Activated CD4-positive, alpha-beta T cell treated with anti-CD3 and anti-CD28 coated beads for 1 hour (primary cell): ENCODE measurements around the gene MAGI1.
"Not testable (repeated sequence)": the region's sequence is repeated elsewhere in the genome, so short reads cannot be mapped to it uniquely, and the experiment has no call there.

ENCODE experiments used
- DNase-seq: peaks from one replicate; pipeline ENCODE4 v3.0.0-alpha.2; 2020

The MAGI1 gene

GRCh38 chr3:66038384-66038725, 363 bp downstream of the MAGI1 start:
- no peak for DNase-seq

DNA sequence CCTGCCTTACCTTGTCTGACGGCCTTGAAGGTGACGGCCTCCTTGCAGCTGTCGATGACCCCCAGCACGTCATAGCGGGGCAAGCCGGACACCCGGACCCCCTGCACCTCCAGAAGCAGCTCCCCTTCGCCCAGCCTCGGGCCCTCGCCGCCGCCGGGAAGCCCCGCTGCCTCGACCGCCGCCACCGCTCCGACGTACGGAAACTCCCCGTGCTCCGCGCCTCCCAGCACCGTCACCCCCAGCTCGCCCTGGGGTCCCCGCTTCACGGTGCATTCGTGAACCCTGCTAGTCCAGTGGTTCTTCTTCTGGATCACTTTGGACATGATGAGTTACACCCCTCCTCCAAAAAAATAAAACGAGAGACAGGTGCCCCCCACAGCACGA, 740 bp downstream of the MAGI1 start:
- DNase-seq, result no peak

DNA sequence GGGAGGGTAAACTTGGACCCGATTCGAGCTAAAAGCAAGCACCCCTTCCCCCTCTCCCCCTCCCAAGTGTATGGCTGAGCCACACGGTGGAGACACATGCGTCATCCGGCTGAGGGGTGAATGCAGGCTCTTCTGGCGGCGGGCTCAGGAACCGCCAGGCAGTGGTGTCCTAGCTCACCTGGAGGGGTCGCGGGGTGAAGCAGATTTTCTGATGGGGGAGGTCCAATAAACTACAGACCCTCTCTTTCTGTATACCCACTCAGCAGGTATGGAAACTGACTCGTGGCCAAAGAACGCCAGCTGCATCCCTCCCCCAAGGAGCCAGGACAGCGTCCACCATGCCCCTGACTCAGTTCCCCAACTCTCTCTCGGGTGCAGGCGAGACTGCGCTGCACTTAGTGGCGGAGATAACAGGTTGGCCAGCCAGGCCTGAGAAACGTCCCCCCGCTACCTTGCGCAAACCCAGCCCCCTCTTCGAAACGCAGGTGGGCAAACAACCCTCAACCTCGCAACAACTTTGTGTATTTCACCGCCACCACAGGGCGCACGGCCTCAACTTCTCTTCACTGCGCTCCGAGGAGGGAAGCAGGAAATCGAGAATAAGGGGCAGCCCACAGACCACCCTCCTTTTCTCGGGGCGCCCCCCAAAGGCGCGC, 1.3 kb downstream of the MAGI1 start:
- DNase-seq, result no peak

- no peak for DNase-seq
These were observed 2.1 kb downstream of the MAGI1 start for GRCh38 chr3:66036586-66037148.

DNA sequence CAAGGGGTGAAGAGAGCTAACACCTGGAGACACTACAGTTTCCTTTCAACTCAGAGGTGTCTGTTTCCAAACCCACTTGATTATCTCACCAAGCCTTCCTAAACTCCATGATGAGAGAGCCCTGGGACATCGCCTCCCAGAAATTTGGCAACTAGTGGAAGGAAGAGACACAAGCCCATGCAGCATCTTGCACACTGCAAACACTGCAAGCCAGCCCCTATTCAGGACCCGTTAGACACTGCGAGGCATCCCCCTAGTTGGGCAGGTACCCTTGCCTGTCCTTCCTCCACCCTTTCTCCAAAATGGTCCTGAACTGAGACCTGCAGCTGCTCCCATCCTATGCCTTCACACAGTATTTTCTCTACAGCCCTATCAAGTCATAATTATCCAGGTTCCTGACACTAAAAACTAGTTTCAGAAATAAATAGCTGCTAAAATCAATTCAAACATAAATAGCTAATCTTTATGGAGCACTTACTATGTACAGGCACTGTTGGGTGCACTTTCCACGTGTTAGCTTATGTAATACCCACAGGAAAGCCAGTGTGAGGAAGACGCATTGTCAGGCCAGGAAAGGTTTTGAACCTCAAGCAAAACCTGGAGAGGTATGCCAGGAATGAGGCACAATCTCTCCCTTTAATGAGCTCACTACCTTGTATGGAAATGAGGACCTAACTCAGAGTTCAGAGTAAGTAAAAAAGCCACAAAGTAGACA, 2.8 kb downstream of the MAGI1 start:
- no peak for DNase-seq

DNA sequence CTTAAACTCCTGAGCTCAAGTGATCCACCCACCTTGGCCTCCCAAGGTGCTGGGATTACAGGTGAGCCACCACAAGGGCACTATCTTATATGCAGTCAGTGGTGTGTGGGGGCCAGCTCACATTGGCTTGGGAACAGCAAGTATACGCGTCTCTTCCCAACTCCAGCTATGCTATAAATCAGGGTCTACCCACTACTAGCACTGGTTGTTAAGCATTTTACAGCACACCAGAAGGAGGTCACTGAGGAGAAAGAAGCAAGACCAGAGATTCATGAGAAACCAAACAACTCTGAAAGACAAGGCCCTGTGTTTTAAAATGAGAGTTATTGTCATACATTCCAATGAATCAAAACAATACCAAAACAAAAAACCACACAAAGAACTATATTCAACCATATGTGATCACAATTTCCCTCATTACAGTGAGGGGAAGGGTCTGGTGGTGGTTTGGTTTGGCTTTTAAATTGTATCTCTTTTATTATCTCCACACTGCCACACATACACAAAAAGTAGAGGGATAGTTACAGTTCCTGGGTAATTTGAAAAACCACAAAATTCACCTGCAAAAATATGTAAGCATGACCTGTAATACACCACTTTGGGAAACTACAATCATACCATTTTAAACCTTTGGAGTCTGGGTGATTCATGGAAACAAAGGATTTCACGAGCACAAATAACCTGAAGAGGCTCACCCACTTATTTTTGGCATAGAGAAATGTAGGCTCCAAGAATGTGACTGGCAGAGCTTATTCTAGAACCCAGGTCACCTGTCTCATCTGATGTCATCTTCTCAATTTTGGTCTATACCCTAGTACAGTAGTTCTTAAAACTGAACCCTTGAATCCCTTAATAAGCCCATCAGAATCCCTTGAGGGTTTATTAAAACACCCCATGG, 5.2 kb downstream of the MAGI1 start:
- no peak for DNase-seq

DNA sequence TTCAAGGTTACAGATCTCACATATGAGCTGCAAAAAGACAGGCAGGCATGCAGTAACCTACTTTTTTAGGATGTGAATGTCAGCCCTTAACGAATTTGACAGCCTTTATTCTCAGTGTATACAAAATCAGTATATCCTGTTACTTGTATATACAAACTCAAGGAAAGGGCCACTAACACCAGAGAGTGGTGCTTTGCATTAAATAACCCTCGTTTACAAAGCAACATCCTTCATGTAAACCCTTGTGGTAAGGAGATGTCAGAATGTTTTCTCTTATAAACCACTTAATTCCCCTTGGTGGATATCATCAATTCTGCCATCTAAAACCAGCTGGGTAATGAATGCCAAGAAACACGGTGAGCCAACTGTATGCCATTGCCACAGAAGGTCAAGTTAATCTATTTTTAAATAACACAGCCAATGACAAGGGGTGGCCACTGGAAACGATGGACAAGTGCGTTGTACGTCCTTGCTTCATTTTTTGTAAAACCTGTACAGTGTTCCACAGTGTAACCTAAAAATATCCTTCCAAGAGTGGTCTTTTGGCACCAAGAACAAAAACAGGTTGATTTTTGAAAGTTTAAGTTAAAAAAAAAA, 7.5 kb downstream of the MAGI1 start:
- no peak for DNase-seq

DNA sequence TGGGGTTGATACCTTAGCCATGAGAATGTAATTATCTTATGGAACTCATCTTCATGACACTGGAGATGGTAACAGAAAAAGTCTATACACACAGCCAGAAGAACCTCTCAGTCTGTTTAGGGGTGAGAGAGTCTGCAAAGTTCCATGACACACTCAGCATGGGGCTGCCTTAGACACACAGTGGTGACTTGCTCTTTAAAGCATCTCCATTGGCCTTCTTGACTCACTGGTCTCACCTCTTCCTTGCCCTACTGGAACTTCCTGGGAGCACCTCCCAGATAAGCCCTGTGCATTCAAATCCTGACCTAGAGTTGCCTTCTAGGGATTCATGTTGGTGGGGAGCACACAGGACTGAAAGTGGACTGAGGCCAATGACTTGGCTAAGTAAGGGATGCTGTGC, 9.3 kb downstream of the MAGI1 start:
- DNase-seq, result no peak

GRCh38 chr3:66029014-66029413, 9.7 kb downstream of the MAGI1 start:
- no peak for DNase-seq

DNA sequence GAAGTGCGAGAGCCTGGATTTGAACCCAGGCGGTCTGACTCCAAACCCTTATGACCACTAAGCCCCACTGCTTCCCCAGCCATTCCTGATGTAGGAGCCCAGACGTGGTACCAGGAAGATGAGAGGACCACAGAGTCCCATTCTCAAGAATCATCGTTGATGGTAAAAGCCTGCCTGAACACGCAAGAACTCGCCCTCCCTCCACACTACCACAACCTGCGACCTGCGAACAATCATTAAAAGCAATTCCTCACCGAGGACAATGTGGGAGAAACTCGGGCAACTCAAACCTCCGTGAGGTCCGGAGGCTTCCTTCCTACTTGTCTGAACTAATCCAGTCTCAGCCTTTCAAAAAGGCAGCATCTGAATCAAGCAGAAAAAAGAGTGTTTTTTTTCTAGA, 10.3 kb downstream of the MAGI1 start:
- DNase-seq, result no peak

- DNase-seq, result not testable (repeated sequence)
These were observed 11.6 kb downstream of the MAGI1 start for GRCh38 chr3:66027099-66027498.

DNA sequence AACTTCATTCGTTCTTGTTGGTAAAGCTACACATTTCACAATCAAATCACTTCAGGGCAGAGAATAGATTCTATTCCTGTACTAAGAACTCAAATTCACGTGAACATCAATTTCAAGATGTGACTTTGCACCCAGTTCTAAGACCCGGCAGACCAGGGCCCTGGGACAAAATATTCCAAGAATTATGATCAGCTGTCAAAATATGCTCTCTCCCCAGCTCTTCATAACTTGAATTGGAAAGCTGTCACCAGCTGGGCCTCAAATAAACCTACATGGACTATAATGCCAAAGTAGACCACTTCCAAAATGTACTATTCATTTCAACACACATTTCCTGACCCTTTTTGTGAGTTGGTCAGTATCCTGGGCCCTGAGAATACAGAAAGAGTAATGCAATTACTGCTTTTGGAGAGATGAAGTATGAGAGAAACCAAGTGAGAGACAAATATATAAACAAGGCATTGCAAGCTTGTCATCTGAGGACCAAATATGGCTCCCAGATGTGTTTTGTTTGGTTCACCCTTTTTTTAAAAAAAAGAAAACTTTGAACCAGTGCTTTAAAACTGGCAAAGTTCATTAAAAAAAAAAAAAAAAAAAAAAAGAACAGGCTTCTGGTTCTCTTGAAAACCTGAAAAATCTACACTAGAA, 14.9 kb downstream of the MAGI1 start:
- DNase-seq, result no peak

- DNase-seq, result no peak
These were observed 15.5 kb downstream of the MAGI1 start for GRCh38 chr3:66023229-66023628.

DNA sequence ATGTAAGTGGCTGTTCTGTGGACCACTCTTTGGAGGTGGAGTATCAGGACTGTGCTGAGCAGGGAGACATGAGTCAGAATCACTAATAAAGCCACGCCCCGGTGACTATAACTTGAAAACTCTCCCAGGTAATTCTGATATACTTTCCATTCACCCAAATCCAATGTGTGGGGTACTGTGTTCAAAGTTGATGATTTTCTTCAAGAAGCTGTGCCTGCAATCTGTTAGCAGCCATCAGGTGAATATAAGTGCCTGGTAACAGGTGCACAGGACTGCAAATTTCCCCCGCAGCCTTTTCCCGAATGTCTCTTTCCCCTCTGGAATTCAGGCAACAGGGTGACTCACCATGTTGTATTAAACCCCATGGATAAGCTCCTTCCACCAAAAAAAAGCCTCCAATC, 17.0 kb downstream of the MAGI1 start:
- no peak for DNase-seq

DNA sequence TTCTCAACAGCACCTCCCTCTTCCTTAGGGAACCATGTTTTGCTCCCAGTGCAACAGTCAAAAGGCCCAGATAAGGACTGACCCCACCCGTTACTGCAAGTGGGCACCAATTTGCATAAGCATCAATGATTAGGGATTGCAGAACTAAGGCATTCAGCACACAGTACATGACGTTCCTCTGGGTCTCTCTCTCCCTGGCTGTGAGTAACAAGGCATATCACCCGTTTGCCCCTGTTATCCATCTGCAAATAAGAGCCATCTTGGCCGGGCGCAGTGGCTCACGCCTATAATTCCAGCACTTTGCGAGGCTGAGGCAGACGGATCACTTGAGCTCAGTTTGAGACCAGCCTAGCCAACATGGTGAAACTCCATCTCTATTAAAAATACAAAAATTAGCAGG, 18.8 kb downstream of the MAGI1 start:
- no peak for DNase-seq

- no peak for DNase-seq
These were observed 20.4 kb downstream of the MAGI1 start for GRCh38 chr3:66018057-66019033.

DNA sequence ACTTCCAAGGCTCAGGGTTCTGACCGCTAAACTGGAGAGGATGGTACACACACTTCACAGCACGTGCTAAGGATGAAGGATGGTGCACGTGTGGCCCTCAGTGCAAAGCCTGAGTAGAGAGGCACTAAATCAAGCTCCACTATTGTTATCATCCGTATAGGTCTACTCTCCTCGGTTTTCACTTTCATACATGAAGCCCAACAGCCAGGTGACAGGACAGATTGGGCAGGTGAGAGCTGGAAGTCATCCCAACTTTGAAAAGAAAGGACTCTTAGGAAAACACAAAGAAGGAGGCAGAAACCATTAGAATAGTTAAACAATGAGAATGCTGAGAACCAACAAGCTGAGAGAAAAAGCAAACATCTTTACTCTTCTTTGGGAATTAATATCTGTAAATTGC, 21.1 kb downstream of the MAGI1 start:
- no peak for DNase-seq

- no peak for DNase-seq
These were observed 21.6 kb downstream of the MAGI1 start for GRCh38 chr3:66017084-66017483.

GRCh38 chr3:66015841-66016240, 22.9 kb downstream of the MAGI1 start:
- no peak for DNase-seq

DNA sequence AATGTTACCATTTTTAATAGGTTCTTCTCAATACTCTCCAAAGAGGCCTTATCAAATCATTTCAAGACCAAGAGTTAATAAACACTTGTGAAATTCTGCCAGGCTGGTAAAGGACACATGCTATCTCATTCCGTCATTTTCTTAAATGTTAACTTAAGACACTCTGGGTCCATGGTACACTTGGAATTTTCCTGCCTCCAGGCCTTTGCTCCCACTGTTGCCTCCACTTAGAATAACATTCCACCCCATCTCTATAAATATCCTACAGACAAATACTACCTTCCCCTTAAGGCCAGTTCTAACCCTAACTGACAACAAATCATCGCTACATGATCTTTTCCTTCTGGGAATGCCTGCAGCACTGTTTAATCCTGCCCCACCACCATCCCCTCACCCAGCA, 24.1 kb downstream of the MAGI1 start:
- DNase-seq, result no peak

- DNase-seq, result no peak
These were observed 24.7 kb downstream of the MAGI1 start for GRCh38 chr3:66014056-66014455.
